Testis (tissue), 2 donors: ENCODE results near the gene MIB1.

ENCODE experiments used
- POLR2A ChIP-seq: fragments of 450-650 bp; IDR thresholded peaks from one replicate; pipeline ENCODE4 v1.6.1; 2017; ENCODE audit warnings: antibody characterized with exemption, mild to moderate bottlenecking, moderate library complexity
- TF ChIP-seq, protein P1 (sequence below), 3 experiments: fragments of 450-650 bp in 2 of 3; fragments of 200-600 bp in 1 of 3; sonication (generic) in 1 of 3; IDR thresholded peaks; one replicate each; pipeline ENCODE4 v1.5.1; 2016 to 2019; ENCODE audit warnings: antibody characterized with exemption in 3 of 3, mild to moderate bottlenecking in 2 of 3, moderate library complexity in 1 of 3

DNA sequence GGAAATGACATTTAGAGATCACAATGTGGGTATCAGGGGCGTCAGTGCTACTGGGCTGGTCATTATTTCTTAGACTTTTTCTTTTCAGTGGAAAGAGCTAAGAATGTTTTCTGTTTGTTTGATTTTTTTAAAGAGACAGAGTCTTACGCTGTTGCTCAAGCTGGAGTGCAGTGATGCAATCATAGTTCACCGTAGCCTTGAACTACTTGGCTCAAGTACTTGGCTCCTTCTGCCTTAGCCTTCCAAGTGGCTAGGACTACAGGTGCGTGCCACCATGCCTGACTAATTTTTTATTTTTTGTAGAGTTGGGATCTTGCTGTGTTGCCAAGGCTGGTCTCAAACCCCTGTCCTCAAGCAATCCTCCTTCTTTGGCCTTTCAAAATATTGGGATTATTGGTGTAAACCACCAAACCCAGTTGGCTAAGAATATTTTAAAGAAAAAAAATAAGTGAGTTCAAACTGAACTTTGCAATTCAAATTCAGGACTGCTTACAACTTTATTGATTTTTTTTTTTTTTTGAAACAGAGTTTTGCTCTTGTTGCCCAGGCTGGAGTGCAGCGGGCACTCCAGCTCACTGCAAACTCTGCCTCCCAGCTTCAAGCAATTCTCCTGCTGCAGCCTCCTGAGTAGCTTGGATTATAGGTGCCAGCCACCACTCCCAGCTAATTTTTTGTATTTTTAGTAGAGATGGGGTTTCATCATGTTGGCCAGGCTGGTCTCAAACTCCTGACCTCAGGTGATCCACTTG is 154.2 kb downstream of the MIB1 start:
- TF ChIP-seq, protein P1, sequence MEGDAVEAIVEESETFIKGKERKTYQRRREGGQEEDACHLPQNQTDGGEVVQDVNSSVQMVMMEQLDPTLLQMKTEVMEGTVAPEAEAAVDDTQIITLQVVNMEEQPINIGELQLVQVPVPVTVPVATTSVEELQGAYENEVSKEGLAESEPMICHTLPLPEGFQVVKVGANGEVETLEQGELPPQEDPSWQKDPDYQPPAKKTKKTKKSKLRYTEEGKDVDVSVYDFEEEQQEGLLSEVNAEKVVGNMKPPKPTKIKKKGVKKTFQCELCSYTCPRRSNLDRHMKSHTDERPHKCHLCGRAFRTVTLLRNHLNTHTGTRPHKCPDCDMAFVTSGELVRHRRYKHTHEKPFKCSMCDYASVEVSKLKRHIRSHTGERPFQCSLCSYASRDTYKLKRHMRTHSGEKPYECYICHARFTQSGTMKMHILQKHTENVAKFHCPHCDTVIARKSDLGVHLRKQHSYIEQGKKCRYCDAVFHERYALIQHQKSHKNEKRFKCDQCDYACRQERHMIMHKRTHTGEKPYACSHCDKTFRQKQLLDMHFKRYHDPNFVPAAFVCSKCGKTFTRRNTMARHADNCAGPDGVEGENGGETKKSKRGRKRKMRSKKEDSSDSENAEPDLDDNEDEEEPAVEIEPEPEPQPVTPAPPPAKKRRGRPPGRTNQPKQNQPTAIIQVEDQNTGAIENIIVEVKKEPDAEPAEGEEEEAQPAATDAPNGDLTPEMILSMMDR (IDR thresholded peaks at IDR 0.05), result no peak
- TF ChIP-seq POLR2A, result no peak
